GM12875 (cell line): ENCODE data around the gene SRGAP3.

Experiments used
- H3K4me3 ChIP-seq: one replicate; pipeline ENCODE4 v1.5.1; 2011; ENCODE audit warnings: low read depth, low read length, control low read depth
- CTCF ChIP-seq: IDR thresholded peaks from 2 replicates; pipeline ENCODE4 v1.5.1; 2011; ENCODE audit warnings: low read depth, mild to moderate bottlenecking, control low read depth, inconsistent platforms, low read length, moderate library complexity, borderline replicate concordance; ENCODE audit not compliant: insufficient read depth

SRGAP3 gene

GRCh38 chr3:9229325-9229724 is 20.1 kb downstream of the SRGAP3 start:
- no peak overlapping the region for H3K4me3 ChIP-seq
- no peak for TF ChIP-seq CTCF

DNA sequence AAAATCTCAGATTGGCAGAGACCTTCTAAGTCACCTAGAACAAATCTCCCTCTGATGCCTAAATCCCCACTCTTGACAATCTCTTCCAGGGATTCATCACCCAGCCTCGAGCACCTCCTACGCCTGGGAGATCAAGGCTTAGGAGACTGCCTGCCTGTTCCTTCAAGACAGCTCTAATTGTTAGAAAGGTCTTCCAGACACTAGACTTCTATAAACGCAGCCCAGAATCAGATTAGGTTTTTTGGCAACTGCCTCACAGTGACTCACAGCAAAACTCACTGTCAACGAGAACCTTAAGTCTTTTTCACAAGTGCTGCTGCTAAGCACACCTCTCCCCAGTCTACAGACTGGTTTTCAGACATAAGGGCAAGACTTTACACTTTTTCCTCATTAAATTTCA is 23.1 kb downstream of the SRGAP3 start:
- no peak overlapping the region for H3K4me3 ChIP-seq
- TF ChIP-seq CTCF: no peak

DNA sequence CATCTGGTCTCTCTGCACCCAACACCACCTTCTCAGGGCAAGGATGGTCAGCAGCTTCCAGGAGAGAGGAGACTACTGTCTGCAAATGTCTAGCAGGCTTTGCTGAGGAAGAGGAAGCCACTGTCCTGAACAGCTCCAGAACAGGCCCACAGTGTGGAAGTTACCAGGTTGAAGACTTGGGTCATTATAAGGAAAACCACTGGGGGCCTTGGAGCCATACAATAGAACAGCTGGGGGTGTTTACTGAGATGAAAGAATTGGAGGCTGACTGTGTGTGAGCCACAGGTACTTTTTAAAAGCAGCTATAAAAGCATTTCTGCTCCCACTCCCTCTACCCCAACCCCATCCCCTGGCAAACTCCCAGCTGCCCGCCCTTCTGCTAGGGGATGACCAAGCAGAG is 24.2 kb downstream of the SRGAP3 start:
- no peak overlapping the region for H3K4me3 ChIP-seq
- no peak for TF ChIP-seq CTCF

DNA sequence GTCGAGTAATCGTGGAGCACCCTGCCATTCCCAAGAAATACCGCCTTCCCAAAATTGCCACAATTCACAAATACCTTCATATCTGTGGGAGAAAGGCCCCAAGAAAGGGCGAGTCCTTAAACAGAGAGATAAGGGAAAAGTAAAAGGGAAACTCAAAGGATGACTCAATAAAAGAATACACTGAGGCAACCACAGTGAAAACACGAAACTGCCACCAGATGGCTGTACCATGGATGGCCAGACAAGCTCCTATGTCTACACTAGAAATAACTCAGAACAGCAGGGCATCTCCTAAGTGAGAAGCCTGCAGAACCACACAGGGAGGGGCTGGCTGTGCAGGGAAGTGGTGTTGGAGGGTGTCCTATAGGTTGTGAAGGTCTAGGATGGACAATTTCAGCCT is 25.0 kb downstream of the SRGAP3 start:
- TF ChIP-seq CTCF: peak; percentile 20; the same call in 1 of the 2 replicates
- no peak overlapping the region for H3K4me3 ChIP-seq

DNA sequence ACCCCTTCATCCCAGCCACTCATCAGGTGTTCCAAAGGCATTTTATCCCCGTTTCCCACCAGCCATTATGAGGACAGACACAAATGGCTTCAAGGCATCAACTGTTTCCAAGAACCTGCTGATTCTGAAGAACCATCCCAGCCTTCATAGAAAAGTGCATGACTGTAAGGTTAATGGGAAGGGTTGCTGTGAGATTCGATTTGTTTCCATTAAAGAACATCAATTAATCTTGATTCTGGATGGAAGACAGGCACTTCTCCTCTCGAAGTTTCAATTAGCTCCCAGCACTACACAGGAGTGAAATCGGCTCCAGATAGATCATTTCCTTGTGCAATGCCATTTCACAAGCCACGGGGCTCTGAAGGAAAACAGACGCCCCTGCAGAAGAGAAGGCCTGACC is 25.8 kb downstream of the SRGAP3 start:
- no peak overlapping the region for H3K4me3 ChIP-seq
- TF ChIP-seq CTCF: no peak

- TF ChIP-seq CTCF: no peak
- H3K4me3 ChIP-seq: no peak overlapping the region
Observed at GRCh38 chr3:9222956-9223639, 26.3 kb downstream of the SRGAP3 start.

- no peak overlapping the region for H3K4me3 ChIP-seq
- TF ChIP-seq CTCF: no peak
Observed at GRCh38 chr3:9222049-9222448, 27.4 kb downstream of the SRGAP3 start.
